GDM1 (cell line): ENCODE measurements around the gene SMARCA2.

Source experiments
- DNase-seq: peaks from one replicate; lab custom pipeline; 2025; lab: John Stamatoyannopoulos, UW

Gene SMARCA2

GRCh38 chr9:2041736-2042135 is 26.6 kb downstream of the SMARCA2 start:
- no peak for DNase-seq

- no peak for DNase-seq
Observed at GRCh38 chr9:2043243-2043642, 28.1 kb downstream of the SMARCA2 start.

GRCh38 chr9:2043881-2044462 is 28.8 kb downstream of the SMARCA2 start:
- DNase-seq, result no peak

GRCh38 chr9:2047144-2047671 is 32.1 kb downstream of the SMARCA2 start:
- DNase-seq, result no peak

- DNase-seq, result no peak
Observed at GRCh38 chr9:2047916-2048315, 32.8 kb downstream of the SMARCA2 start.

- DNase-seq, result no peak
Observed at GRCh38 chr9:2050236-2050635, 35.1 kb downstream of the SMARCA2 start.

- no peak for DNase-seq
Observed at GRCh38 chr9:2053883-2054845, 39.0 kb downstream of the SMARCA2 start.

GRCh38 chr9:2055203-2055658 is 40.1 kb downstream of the SMARCA2 start:
- no peak for DNase-seq

- no peak for DNase-seq
Observed at GRCh38 chr9:2059274-2059929, 44.3 kb downstream of the SMARCA2 start.

- no peak for DNase-seq
Observed at GRCh38 chr9:2060424-2060823, 45.3 kb downstream of the SMARCA2 start.

GRCh38 chr9:2065704-2066103 is 50.6 kb downstream of the SMARCA2 start:
- no peak for DNase-seq

- DNase-seq, result no peak
Observed at GRCh38 chr9:2066312-2067273, 51.4 kb downstream of the SMARCA2 start.

- no peak for DNase-seq
Observed at GRCh38 chr9:2072752-2073405, 57.7 kb downstream of the SMARCA2 start.

GRCh38 chr9:2082772-2083171 is 67.6 kb downstream of the SMARCA2 start:
- DNase-seq, result no peak

- no peak for DNase-seq
Observed at GRCh38 chr9:2083479-2083878, 68.3 kb downstream of the SMARCA2 start.

GRCh38 chr9:2085716-2086115 is 70.6 kb downstream of the SMARCA2 start:
- DNase-seq, result no peak

- no peak for DNase-seq
Observed at GRCh38 chr9:2086116-2086515, 71.0 kb downstream of the SMARCA2 start.

GRCh38 chr9:2086971-2087370 is 71.8 kb downstream of the SMARCA2 start:
- no peak for DNase-seq

- DNase-seq, result peak; percentile 29
Observed at GRCh38 chr9:2087500-2088313, 72.6 kb downstream of the SMARCA2 start.
